Measurements from ENCODE around the gene LRP2BP.

GRCh38 chr4:185339941-185340340 is 55.8 kb downstream of the LRP2BP start:
- TF ChIP-seq REST (IDR thresholded peaks at IDR 0.05; ENCODE audit: unreplicated experiment) (no peak), CTCF (conservative IDR thresholded peaks at IDR 0.05; ENCODE audit: low read depth in 2 of 2) (no peak), NANOG (IDR thresholded peaks at IDR 0.05; ENCODE audit: borderline replicate concordance) (no peak), STAT1 (IDR thresholded peaks at IDR 0.05; ENCODE audit: unreplicated experiment) (no peak)
